Glomerular endothelial cell (primary cell): ENCODE data around the gene MDH1. TPM values are rescaled to one million over a fixed set of nuclear protein-coding genes. Genes with fewer than 3 reads are reported as not detected.

Experiments used
- DNase-seq: peaks from one replicate; pipeline ENCODE4 v3.0.0-alpha.2; 2011; ENCODE audit warnings: low read depth, low spot score; ENCODE audit errors: extremely low read depth
- total RNA-seq: library from RNA; depleted of rRNA; stranded (reverse); fragments of >200 nt; gene quantifications from 2 replicates; pipeline ENCODE4 v1.2.3, GENCODE V29; 2015

The MDH1 gene
- total RNA-seq, 1 donor from 2014 or later: 135 TPM

- no peak for DNase-seq
Observed at GRCh38 chr2:63628403-63628942, 39.7 kb downstream of the MDH1 start.

DNA sequence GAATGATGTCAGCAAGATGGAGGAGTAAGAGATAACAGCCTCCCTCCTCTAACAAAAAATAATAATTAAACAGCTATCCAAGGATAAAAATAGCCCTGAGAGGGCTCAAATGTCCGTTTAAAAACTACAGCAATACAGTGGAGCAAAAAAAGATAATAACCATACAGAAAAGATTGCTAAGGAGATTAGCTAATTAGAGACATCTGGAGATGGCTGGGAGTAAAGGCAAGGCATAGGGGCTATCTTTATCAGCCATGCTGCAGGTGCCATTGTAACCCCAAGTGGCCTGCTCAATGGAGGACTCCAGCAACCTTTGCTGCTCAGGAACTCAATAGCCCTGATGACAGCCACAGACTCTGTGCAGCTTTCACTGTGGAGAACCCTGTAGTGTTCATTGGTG lies 42.7 kb downstream of the MDH1 start:
- DNase-seq: no peak

DNA sequence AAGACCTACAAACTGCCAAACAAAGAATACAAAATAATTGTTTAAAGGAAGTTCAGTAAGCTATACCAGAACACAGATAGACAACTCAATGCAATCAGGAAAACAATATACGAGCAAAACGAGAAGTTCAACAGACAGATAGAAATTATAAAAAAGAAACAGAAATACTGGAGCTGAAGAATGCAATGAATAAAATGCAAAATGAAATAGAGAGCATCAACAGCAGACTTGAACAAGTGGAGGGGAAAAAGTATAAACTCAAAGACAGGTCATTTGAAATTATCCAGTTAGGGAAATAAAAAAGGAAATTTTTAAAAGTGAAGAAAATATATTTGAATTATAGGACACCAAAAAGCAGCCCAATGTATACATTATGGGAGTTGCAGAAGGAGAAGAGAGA lies 43.6 kb downstream of the MDH1 start:
- no peak for DNase-seq

GRCh38 chr2:63639344-63639743 lies 50.6 kb downstream of the MDH1 start:
- DNase-seq: no peak

DNA sequence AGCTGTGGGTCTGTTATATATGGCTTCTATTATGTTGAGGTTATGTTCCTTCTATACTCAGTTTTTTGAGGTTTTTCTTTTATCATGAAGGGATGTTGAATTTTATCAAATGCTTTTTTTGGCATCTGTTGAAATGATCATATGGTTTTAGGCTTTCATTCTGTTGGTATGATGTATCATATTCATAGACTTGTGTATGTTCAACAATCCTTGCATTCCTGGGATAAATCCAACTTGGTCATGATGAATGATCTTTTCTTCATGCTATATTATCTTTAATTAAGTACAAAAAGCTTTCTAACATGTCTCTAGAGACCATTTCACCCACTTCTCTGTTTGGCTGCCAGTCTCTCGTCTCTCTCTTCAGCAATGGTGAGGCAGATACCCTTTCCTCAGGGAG lies 54.2 kb downstream of the MDH1 start:
- no peak for DNase-seq

DNA sequence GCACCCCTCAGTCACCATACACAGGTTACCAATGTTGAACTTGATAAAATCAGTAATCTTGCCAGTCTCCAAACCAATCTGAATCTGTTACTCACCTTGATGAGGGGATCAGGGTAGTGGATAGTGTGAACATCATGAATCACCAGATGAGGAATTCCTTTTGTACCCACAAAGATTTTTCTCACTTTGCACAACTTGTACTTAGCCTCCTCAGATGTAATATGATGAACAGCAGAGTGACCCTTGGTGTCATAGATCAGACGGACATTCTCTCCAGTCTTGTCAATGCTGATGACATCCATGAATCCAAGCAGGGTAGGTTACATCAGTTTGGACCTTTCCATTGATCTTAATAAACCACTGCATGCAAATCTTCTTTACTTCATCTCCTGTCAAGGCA lies 54.7 kb downstream of the MDH1 start:
- no peak for DNase-seq

DNA sequence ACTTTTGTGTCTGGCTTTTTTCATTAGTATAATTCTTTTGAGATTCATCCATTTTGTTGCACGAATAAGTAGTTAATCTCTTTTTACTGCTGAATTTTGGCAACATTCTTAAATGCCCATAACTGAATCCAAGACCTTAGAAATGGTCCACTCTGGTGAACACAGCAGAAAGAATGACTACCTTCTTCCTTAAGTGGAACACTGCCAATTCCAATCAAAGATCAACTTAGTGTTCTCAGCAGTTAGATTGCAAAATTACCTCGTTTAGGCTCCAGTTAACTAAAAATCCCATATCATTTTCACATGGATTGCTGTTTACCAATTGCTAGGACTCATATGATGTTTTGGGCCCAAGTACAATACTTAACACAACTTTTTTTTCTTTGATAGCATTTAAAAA lies 59.9 kb downstream of the MDH1 start:
- no peak for DNase-seq

DNA sequence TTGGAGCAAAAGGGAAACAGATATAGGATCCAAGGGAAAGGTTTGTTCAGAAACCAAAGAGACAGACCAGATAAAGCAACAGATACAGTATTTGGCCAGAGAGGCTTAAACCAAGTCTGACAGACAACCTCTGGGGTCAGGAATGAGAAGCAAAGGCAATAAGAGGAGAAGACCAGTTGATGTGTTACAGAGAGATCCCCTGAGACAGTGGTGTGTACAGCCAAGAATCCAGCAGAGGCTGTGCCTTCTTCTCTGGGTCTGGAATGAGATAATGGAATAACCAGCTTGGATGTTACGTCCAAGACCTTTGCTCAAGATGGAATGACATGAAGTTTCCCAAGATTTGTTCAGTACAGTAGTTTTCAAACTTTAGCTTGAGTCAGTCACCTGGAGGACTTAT lies 61.1 kb downstream of the MDH1 start:
- DNase-seq: no peak

DNA sequence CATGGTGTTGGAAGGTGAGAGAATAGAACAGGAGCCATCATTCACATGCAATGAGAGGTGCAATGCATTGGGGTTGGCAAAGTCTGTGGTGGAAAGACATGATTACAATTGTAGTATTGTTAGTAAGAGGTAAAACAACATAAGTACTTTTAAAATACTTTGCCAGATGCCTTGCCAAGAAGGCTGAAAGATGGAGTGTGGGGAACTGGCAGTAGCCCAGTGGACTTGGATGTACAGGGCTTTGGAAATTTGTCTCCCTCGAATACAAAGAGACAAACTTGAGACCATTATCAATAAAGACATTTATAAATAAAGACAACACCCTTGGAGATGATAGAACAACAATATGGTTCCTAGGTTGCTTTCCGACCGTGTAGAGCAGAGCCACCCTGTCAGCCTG lies 62.0 kb downstream of the MDH1 start:
- no peak for DNase-seq

DNA sequence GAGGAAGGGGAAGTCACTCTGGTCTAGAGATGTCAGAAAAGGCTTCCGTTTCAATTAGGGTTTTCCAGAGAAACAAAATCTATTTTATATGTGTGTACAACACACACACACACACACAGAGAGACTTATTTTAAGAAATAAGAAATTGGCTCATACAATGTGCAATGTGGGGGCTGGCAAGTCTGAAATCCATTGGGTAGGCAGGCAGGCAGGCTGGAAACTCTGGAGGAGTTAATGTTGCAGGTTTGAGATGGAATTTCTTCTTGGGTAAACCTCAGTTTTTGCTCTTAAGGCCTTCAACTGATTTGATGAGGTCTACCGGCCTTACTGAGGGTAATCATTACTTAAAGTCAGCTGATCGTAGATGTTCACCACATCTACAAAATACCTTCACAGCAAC lies 62.6 kb downstream of the MDH1 start:
- DNase-seq: no peak

GRCh38 chr2:63651861-63652651 lies 63.3 kb downstream of the MDH1 start:
- no peak for DNase-seq

GRCh38 chr2:63652652-63652985 lies 63.9 kb downstream of the MDH1 start:
- DNase-seq: no peak

- no peak for DNase-seq
Observed at GRCh38 chr2:63654959-63655358, 66.2 kb downstream of the MDH1 start.

Other genes with a start within 250 kb of the MDH1 start
- gene WDPCP, start 486 bp upstream of the MDH1 start, total RNA-seq: 4.2 and 7.0 TPM in 2 replicates